Trophoblast cell (in vitro differentiated cells and primary cell): ENCODE data around the gene ANTXR1.

Experiments
- DNase-seq, 2 donors: peaks; one replicate each; pipeline ENCODE4 v3.0.0-alpha.2; 2016
- H2AFZ ChIP-seq: 2 replicates; pipeline ENCODE4 v1.6.1; 2013; ENCODE audit warnings: low read length, moderate library complexity, mild to moderate bottlenecking; ENCODE audit not compliant: insufficient read depth, poor library complexity
- H2AK5ac ChIP-seq: 2 replicates; pipeline ENCODE4 v1.6.1; 2013; ENCODE audit warnings: mild to moderate bottlenecking, low read length
- H2BK120ac ChIP-seq: 2 replicates; pipeline ENCODE4 v1.6.1; 2013; ENCODE audit warnings: low read length, mild to moderate bottlenecking, moderate library complexity; ENCODE audit not compliant: insufficient read depth, poor library complexity
- H2BK12ac ChIP-seq: 2 replicates; pipeline ENCODE4 v1.6.1; 2013; ENCODE audit warnings: mild to moderate bottlenecking, low read length, moderate library complexity
- H2BK5ac ChIP-seq: 2 replicates; pipeline ENCODE4 v1.6.1; 2013; ENCODE audit warnings: low read length, low read depth, moderate library complexity, mild to moderate bottlenecking; ENCODE audit not compliant: poor library complexity
- H3K14ac ChIP-seq: 2 replicates; pipeline ENCODE4 v1.6.1; 2013; ENCODE audit warnings: mild to moderate bottlenecking, low read length
- H3K18ac ChIP-seq: 2 replicates; pipeline ENCODE4 v1.6.1; 2013; ENCODE audit warnings: mild to moderate bottlenecking, low read length
- H3K23ac ChIP-seq: 2 replicates; pipeline ENCODE4 v1.6.1; 2013; ENCODE audit warnings: low read length
- H3K27ac ChIP-seq: 2 replicates; pipeline ENCODE4 v1.5.1; 2013; ENCODE audit warnings: low read depth, mild to moderate bottlenecking, inconsistent platforms, low read length, moderate library complexity
- H3K27me3 ChIP-seq: 2 replicates; pipeline ENCODE4 v1.6.1; 2013; ENCODE audit warnings: inconsistent platforms, mild to moderate bottlenecking, low read length, moderate library complexity; ENCODE audit not compliant: insufficient read depth
- H3K36me3 ChIP-seq, 2 experiments: 1 replicate in 1 of 2; 2 replicates in 1 of 2; pipeline ENCODE4 v1.6.1; 2013; ENCODE audit warnings: low read length in 2 of 2, mild to moderate bottlenecking in 2 of 2, moderate library complexity in 1 of 2; ENCODE audit not compliant: insufficient read depth in 2 of 2, control insufficient read depth in 1 of 2
- H3K4ac ChIP-seq: 2 replicates; pipeline ENCODE4 v1.6.1; 2013; ENCODE audit warnings: low read depth, mild to moderate bottlenecking, low read length, moderate library complexity
- H3K4me1 ChIP-seq, 2 experiments: 1 replicate in 1 of 2; 2 replicates in 1 of 2; pipeline ENCODE4 v1.6.1; 2013; ENCODE audit warnings: low read length in 2 of 2, mild to moderate bottlenecking in 2 of 2, moderate library complexity in 1 of 2; ENCODE audit not compliant: insufficient read depth in 2 of 2, control insufficient read depth in 1 of 2
- H3K4me2 ChIP-seq: 2 replicates; pipeline ENCODE4 v1.6.1; 2013; ENCODE audit warnings: inconsistent platforms, mild to moderate bottlenecking, low read length, moderate library complexity
- H3K4me3 ChIP-seq: 2 replicates; pipeline ENCODE4 v1.5.1; 2013; ENCODE audit warnings: mild to moderate bottlenecking, low read depth, low read length, inconsistent platforms
- H3K79me1 ChIP-seq: one replicate; pipeline ENCODE4 v1.6.1; 2013; ENCODE audit warnings: low read length
- H3K79me2 ChIP-seq: 2 replicates; pipeline ENCODE4 v1.6.1; 2013; ENCODE audit warnings: low read length, mild to moderate bottlenecking; ENCODE audit not compliant: control insufficient read depth, insufficient read depth, poor library complexity
- H3K9ac ChIP-seq: 2 replicates; pipeline ENCODE4 v1.6.1; 2013; ENCODE audit warnings: mild to moderate bottlenecking, low read length
- H3K9me3 ChIP-seq: 2 replicates; pipeline ENCODE4 v1.6.1; 2013; ENCODE audit warnings: low read depth, mild to moderate bottlenecking, control low read depth, inconsistent platforms, low read length; ENCODE audit not compliant: insufficient read depth
- H4K12ac ChIP-seq: 2 replicates; pipeline ENCODE4 v1.6.1; 2013; ENCODE audit warnings: low read depth, mild to moderate bottlenecking, low read length, moderate library complexity
- H4K8ac ChIP-seq: 2 replicates; pipeline ENCODE4 v1.6.1; 2013; ENCODE audit warnings: low read depth, mild to moderate bottlenecking, low read length, moderate library complexity
- H4K91ac ChIP-seq: one replicate; pipeline ENCODE4 v1.6.1; 2013; ENCODE audit warnings: low read depth, mild to moderate bottlenecking, low read length, moderate library complexity
- WGBS: extraction: QIAGEN DNeasy Blood & Tissue Kit; methylation state at CpG from one replicate; pipeline ENCODE4 v1.1.7; 2013; ENCODE audit warnings: missing lambda C conversion rate; ENCODE audit not compliant: insufficient read length, insufficient coverage; ENCODE audit errors: extremely low coverage; 5-methylcytosine and 5-hydroxymethylcytosine counted together

The ANTXR1 gene

GRCh38 chr2:69175790-69176715 is 163.1 kb downstream of the ANTXR1 start:
- no CpG with 5 or more reads among the region's 7 CpGs for WGBS

GRCh38 chr2:69177063-69177771 is 164.2 kb downstream of the ANTXR1 start:
- peak overlapping the region; percentile 96 for H3K27ac ChIP-seq
- H3K4me2 ChIP-seq, result peak overlapping the region; percentile 13
- H4K12ac ChIP-seq, result no peak overlapping the region
- no peak overlapping the region for H2AK5ac ChIP-seq
- H2BK5ac ChIP-seq, result peak overlapping the region; percentile 95
- H3K27me3 ChIP-seq, result no peaks in the 10 kb centered on the region
- peak overlapping the region; percentile 32 for H4K8ac ChIP-seq
- H3K4me3 ChIP-seq, result no peak overlapping the region
- no peak overlapping the region for H3K4ac ChIP-seq
- peak overlapping the region; percentile 16 for H3K14ac ChIP-seq
- no peak overlapping the region for H3K18ac ChIP-seq
- no peak overlapping the region for H2AFZ ChIP-seq
- no CpG with 5 or more reads among the region's 16 CpGs for WGBS
- peak overlapping the region; percentile 79 for H2BK12ac ChIP-seq
- H3K9ac ChIP-seq, result no peak overlapping the region
- peak overlapping the region; percentile 91 for H4K91ac ChIP-seq
- H3K79me2 ChIP-seq, result no peaks in the 10 kb centered on the region
- peaks cover 24% of the 10 kb centered on the region for H3K79me1 ChIP-seq
- DNase-seq, result peak; percentile 94
- peaks cover 0 to 3% of the 10 kb centered on the region in 2 experiments for H3K36me3 ChIP-seq
- peak overlapping the region; percentile 93 for H2BK120ac ChIP-seq
- no peak overlapping the region for H3K23ac ChIP-seq
- peaks cover 19 to 26% of the 10 kb centered on the region in 2 experiments for H3K4me1 ChIP-seq
- H3K9me3 ChIP-seq, result no peaks in the 10 kb centered on the region

More at GRCh38 chr2:69175790-69176715, 163.1 kb downstream of the ANTXR1 start:
- H2BK12ac ChIP-seq, result peak overlapping the region; percentile 83
- H2BK120ac ChIP-seq, result peak overlapping the region; percentile 78
- H4K91ac ChIP-seq, result peak overlapping the region; percentile 70
- DNase-seq, result no peak
- H3K4me3 ChIP-seq, result no peak overlapping the region
- no peaks in the 10 kb centered on the region for H3K9me3 ChIP-seq
- H4K12ac ChIP-seq, result no peak overlapping the region
- peak overlapping the region; percentile 74 for H2BK5ac ChIP-seq
- H3K9ac ChIP-seq, result no peak overlapping the region
- H3K79me2 ChIP-seq, result no peaks in the 10 kb centered on the region
- H4K8ac ChIP-seq, result peak overlapping the region; percentile 23
- H3K27me3 ChIP-seq, result no peaks in the 10 kb centered on the region
- no peak overlapping the region for H3K4me2 ChIP-seq
- peak overlapping the region; percentile 46 for H3K14ac ChIP-seq
- no peak overlapping the region for H2AFZ ChIP-seq
- peak overlapping the region; percentile 11 for H3K27ac ChIP-seq
- no peak overlapping the region for H3K18ac ChIP-seq
- no peaks in the 10 kb centered on the region for H3K36me3 ChIP-seq
- peak overlapping the region; percentile 52 for H2AK5ac ChIP-seq
- no peak overlapping the region for H3K4ac ChIP-seq
- peaks cover 22% of the 10 kb centered on the region for H3K79me1 ChIP-seq
- peaks cover 12 to 17% of the 10 kb centered on the region in 2 experiments for H3K4me1 ChIP-seq
- H3K23ac ChIP-seq, result no peak overlapping the region

DNA sequence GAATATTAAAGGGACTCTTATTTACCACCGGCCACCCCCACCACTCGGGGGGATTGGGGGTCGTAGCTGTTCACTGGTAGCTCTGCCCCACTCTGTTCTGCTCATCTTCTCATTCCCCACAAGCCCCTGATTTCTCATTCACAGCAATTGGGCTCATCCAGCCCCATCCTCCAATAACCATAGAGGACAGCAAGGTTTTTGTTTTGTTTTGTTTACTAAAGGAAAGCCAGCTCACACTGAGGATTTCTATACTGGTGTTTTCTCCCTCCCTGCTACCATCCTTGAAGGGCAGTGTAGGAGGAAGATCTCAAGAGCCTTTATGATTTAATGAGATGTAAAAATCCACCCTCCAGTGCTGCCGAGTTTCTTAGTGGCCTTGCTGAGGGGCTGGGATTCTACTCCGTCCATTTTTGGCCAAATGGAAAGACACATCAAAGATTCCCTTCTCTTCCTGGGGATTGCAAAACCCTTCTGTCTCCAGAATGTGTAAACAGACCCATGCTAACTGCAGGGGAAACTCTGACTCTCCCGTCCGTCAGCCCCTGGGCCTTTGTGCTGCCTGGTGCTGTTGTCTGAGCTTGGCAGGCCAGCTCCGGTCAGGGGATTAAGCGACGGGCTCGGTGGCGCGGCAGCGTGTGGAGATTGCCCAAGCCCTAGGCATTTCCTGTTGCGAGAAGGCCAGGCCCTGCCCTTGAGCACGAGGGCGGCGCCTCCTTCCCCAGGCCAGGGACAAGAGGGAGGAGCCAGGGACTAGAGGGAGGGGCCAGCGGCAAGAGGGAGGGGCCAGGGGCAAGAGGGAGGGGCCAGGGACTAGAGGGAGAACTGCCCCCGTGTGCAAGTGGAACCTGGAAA is 165.0 kb downstream of the ANTXR1 start:
- H3K79me1 ChIP-seq, result peaks cover 21% of the 10 kb centered on the region
- peak overlapping the region; percentile 96 for H3K27ac ChIP-seq
- H3K9ac ChIP-seq, result no peak overlapping the region
- H3K14ac ChIP-seq, result peak overlapping the region; percentile 71
- H3K4ac ChIP-seq, result peak overlapping the region; percentile 68
- H3K4me1 ChIP-seq, result peaks cover 19 to 26% of the 10 kb centered on the region in 2 experiments
- H2BK5ac ChIP-seq, result peak overlapping the region; percentile 95
- no peaks in the 10 kb centered on the region for H3K79me2 ChIP-seq
- peak overlapping the region; percentile 37 for H4K12ac ChIP-seq
- H2BK12ac ChIP-seq, result peak overlapping the region; percentile 79
- H3K36me3 ChIP-seq, result peaks cover 0 to 3% of the 10 kb centered on the region in 2 experiments
- no CpG with 5 or more reads among the region's 20 CpGs for WGBS
- no peaks in the 10 kb centered on the region for H3K27me3 ChIP-seq
- peak overlapping the region; percentile 74 for H3K18ac ChIP-seq
- no peak overlapping the region for H3K23ac ChIP-seq
- peak overlapping the region; percentile 93 for H2BK120ac ChIP-seq
- no peak overlapping the region for H2AFZ ChIP-seq
- DNase-seq, result peak; percentile 96 to 97
- H3K9me3 ChIP-seq, result no peaks in the 10 kb centered on the region
- peak overlapping the region; percentile 32 for H4K8ac ChIP-seq
- H3K4me3 ChIP-seq, result no peak overlapping the region
- H3K4me2 ChIP-seq, result peak overlapping the region; percentile 13
- H2AK5ac ChIP-seq, result peak overlapping the region; percentile 61
- peak overlapping the region; percentile 91 for H4K91ac ChIP-seq

DNA sequence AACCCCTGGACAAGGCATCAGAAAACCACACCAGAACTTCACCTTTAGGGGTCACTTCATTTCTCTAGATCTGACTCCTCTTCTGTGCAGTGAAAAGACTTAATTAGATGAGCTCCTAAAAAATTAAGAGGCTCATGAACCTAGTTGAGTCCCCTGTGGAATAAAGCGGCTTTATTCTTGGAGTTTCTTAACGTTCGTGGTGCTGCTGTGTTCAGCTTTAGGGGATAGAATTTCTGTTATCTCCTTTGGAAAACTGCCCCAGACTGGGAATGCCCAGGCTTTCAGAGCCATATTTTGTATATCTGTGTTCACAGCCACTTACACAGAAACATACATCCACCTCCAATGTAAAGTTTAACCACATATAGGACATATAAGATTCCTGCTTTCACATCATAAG is 165.8 kb downstream of the ANTXR1 start:
- Histone ChIP-seq H2BK120ac (no peak overlapping the region), H3K27me3 (no peaks in the 10 kb centered on the region), H3K4ac (no peak overlapping the region), H3K27ac (peak overlapping the region; percentile 96), H3K4me2 (no peak overlapping the region), H3K79me1 (peaks cover 21% of the 10 kb centered on the region), H4K8ac (no peak overlapping the region), H4K91ac (no peak overlapping the region), H3K23ac (no peak overlapping the region), H3K14ac (no peak overlapping the region), H4K12ac (no peak overlapping the region), H3K4me3 (no peak overlapping the region), H3K9me3 (no peaks in the 10 kb centered on the region), H2BK12ac (no peak overlapping the region), H2AFZ (no peak overlapping the region), H2BK5ac (no peak overlapping the region), H3K4me1 (peaks cover 19 to 26% of the 10 kb centered on the region in 2 experiments), H2AK5ac (no peak overlapping the region), H3K18ac (no peak overlapping the region), H3K36me3 (peaks cover 0 to 3% of the 10 kb centered on the region in 2 experiments), H3K79me2 (no peaks in the 10 kb centered on the region), H3K9ac (no peak overlapping the region)
- no CpG with 5 or more reads among the region's 3 CpGs for WGBS
- no peak for DNase-seq
